GM12875 (cell line): ENCODE data around the gene BID.

Experiments used
- H3K4me3 ChIP-seq: one replicate; pipeline ENCODE4 v1.5.1; 2011; ENCODE audit warnings: low read depth, low read length, control low read depth
- CTCF ChIP-seq: IDR thresholded peaks from 2 replicates; pipeline ENCODE4 v1.5.1; 2011; ENCODE audit warnings: low read depth, mild to moderate bottlenecking, control low read depth, inconsistent platforms, low read length, moderate library complexity, borderline replicate concordance; ENCODE audit not compliant: insufficient read depth

BID gene

GRCh38 chr22:17810570-17811116 is 36.4 kb upstream of the BID start:
- no peak for TF ChIP-seq CTCF
- no peak overlapping the region for H3K4me3 ChIP-seq

- H3K4me3 ChIP-seq, result no peak overlapping the region
- TF ChIP-seq CTCF, result no peak
These were observed 34.6 kb upstream of the BID start for GRCh38 chr22:17808693-17809403.

- no peak overlapping the region for H3K4me3 ChIP-seq
- TF ChIP-seq CTCF, result no peak
These were observed 33.5 kb upstream of the BID start for GRCh38 chr22:17807578-17808410.

- no peak overlapping the region for H3K4me3 ChIP-seq
- TF ChIP-seq CTCF, result no peak
These were observed 32.8 kb upstream of the BID start for GRCh38 chr22:17807086-17807485.

GRCh38 chr22:17806437-17806836 is 32.2 kb upstream of the BID start:
- no peak overlapping the region for H3K4me3 ChIP-seq
- no peak for TF ChIP-seq CTCF

- H3K4me3 ChIP-seq, result no peak overlapping the region
- no peak for TF ChIP-seq CTCF
These were observed 30.2 kb upstream of the BID start for GRCh38 chr22:17804331-17805080.
